Endothelial cell of umbilical vein (primary cell): ENCODE data around the gene USB1. TPM values are rescaled to one million over a fixed set of nuclear protein-coding genes. Genes with fewer than 3 reads are reported as not detected.
"Not testable (repeated sequence)": the region's sequence is repeated elsewhere in the genome, so short reads cannot be mapped to it uniquely, and the experiment has no call there.

Experiments used
- BruUV-seq: library from RNA; stranded (reverse); fragments of 400-500 nt; replicated peaks from 2 replicates; lab custom pipeline; 2021; lab: Mats Ljungman, UMichigan
- CTCF ChIA-PET: fragments of 300-600, 350-600 bp; sonication (Branson Sonifier 250); formaldehyde crosslinking; loops from one replicate; lab custom pipeline; 2021; ENCODE audit warnings: antibody characterized with exemption, inconsistent platforms; lab: Charles Lee
- POLR2A ChIA-PET: fragments of 300-600, 350-600 bp; sonication (Branson Sonifier 250); formaldehyde crosslinking; loops from one replicate; lab custom pipeline; 2021; ENCODE audit warnings: antibody characterized with exemption, inconsistent platforms; lab: Charles Lee
- DNase-seq: peaks from one replicate; pipeline ENCODE4 v3.0.0-alpha.2; 2011; ENCODE audit warnings: low read depth, low spot score
- FAIRE-seq: peaks from 2 replicates; lab custom pipeline; 2011; peaks lifted over from hg19 to GRCh38; lab: Jason Lieb, UNC
- H2AFZ ChIP-seq: 2 replicates; pipeline ENCODE4 v1.6.0; 2012; ENCODE audit warnings: low read depth, low read length, control low read depth, inconsistent platforms
- H3K27ac ChIP-seq: 2 replicates; pipeline ENCODE4 v1.5.1; 2011; ENCODE audit warnings: low read depth, mild to moderate bottlenecking, control low read depth, low read length, moderate library complexity; ENCODE audit not compliant: insufficient read depth
- H3K27me3 ChIP-seq, 2 experiments: 2 replicates each; pipeline versions ENCODE4 v1.6.0 to v1.6.1; 2011; ENCODE audit warnings: low read length in 2 of 2, mixed read lengths in 1 of 2; ENCODE audit not compliant: control insufficient read depth in 2 of 2, insufficient read depth in 2 of 2
- H3K36me3 ChIP-seq, 2 experiments: 2 replicates in 1 of 2; 3 replicates in 1 of 2; pipeline ENCODE4 v1.5.1; 2011; ENCODE audit warnings: low read length in 2 of 2, mild to moderate bottlenecking in 1 of 2, moderate library complexity in 1 of 2; ENCODE audit not compliant: control insufficient read depth in 2 of 2, insufficient read depth in 2 of 2; ENCODE audit errors: extremely low read depth in 1 of 2
- H3K4me1 ChIP-seq: 3 replicates; pipeline ENCODE4 v1.5.1; 2011; ENCODE audit warnings: mild to moderate bottlenecking, low read length; ENCODE audit not compliant: control insufficient read depth, insufficient read depth; ENCODE audit errors: extremely low read depth
- H3K4me2 ChIP-seq: 2 replicates; pipeline ENCODE4 v1.6.1; 2011; ENCODE audit warnings: low read length, control low read depth, mixed read lengths; ENCODE audit not compliant: insufficient read depth
- H3K4me3 ChIP-seq, 3 experiments: fragments of 200-600 bp in 1 of 3; sonication (generic), shearing (Covaris generic) in 1 of 3; replicated peaks in 1 of 3; 2 replicates each; pipeline ENCODE4 v1.5.1; 2011 to 2016; ENCODE audit warnings: control low read depth in 3 of 3, low read length in 3 of 3, mild to moderate bottlenecking in 2 of 3, inconsistent platforms in 1 of 3, low read depth in 1 of 3, moderate library complexity in 1 of 3; ENCODE audit not compliant: insufficient read depth in 1 of 3
- H3K79me2 ChIP-seq: 2 replicates; pipeline ENCODE4 v1.6.0; 2012; ENCODE audit warnings: low read length, inconsistent platforms; ENCODE audit not compliant: control insufficient read depth, insufficient read depth
- H3K9ac ChIP-seq: replicated peaks from 2 replicates; pipeline ENCODE3; 2011; ENCODE audit warnings: low read length, control low read depth; ENCODE audit not compliant: insufficient read depth; ENCODE audit errors: extremely low read depth
- H3K9me1 ChIP-seq: replicated peaks from 3 replicates; pipeline ENCODE4 v1.6.0; 2011; ENCODE audit warnings: mild to moderate bottlenecking, low read length; ENCODE audit not compliant: control insufficient read depth, insufficient read depth; ENCODE audit errors: extremely low read depth
- H3K9me3 ChIP-seq: replicated peaks from 2 replicates; pipeline ENCODE4 v1.5.1; 2012; ENCODE audit warnings: low read length, inconsistent platforms; ENCODE audit not compliant: control insufficient read depth, insufficient read depth
- H4K20me1 ChIP-seq: replicated peaks from 2 replicates; pipeline ENCODE3; 2011; ENCODE audit warnings: mild to moderate bottlenecking, low read length; ENCODE audit not compliant: control insufficient read depth, insufficient read depth; ENCODE audit errors: extremely low read depth
- EZH2 ChIP-seq: IDR thresholded peaks from 2 replicates; pipeline ENCODE4 v1.6.1; 2012; ENCODE audit warnings: borderline replicate concordance, low read depth, mild to moderate bottlenecking, moderate library complexity, low read length, inconsistent platforms; ENCODE audit not compliant: severe bottlenecking
- FOS ChIP-seq: IDR thresholded peaks from 2 replicates; pipeline ENCODE4 v1.6.1; 2011; ENCODE audit warnings: mild to moderate bottlenecking, low read length, moderate library complexity, borderline replicate concordance; ENCODE audit not compliant: insufficient read depth
- GATA2 ChIP-seq: IDR thresholded peaks from 2 replicates; pipeline ENCODE4 v1.7.0; 2011; ENCODE audit warnings: low read depth, mild to moderate bottlenecking, moderate library complexity, mixed read lengths, low read length; ENCODE audit not compliant: insufficient read length, insufficient read depth
- JUN ChIP-seq: IDR thresholded peaks from 2 replicates; pipeline ENCODE4 v1.6.1; 2011; ENCODE audit warnings: borderline replicate concordance, low read depth; ENCODE audit not compliant: insufficient read length, insufficient read depth
- MYC ChIP-seq: IDR thresholded peaks from one replicate; pipeline ENCODE4 v1.6.1; 2011; ENCODE audit warnings: mild to moderate bottlenecking, low read depth, low read length
- POLR2A ChIP-seq: IDR thresholded peaks from 2 replicates; pipeline ENCODE4 v1.6.1; 2012; ENCODE audit warnings: low read depth, mild to moderate bottlenecking, control low read depth, low read length
- POLR2AphosphoS5 ChIP-seq: IDR thresholded peaks from 2 replicates; pipeline ENCODE4 v1.6.1; 2012; ENCODE audit warnings: low read depth, mild to moderate bottlenecking, control low read depth, low read length, moderate library complexity; ENCODE audit not compliant: insufficient read depth
- dilution Hi-C: fragments of 300-500 bp; cut with MboI; formaldehyde crosslinking; loops from one replicate; pipeline ENCODE4 v1.15.0; 2019; ENCODE audit warnings: low sequenced_read_pairs; ENCODE audit not compliant: extremely low pct_ligation_motif_present
- intact Hi-C: fragments of 100-400 bp; cut with micrococcal nuclease; formaldehyde crosslinking; loops from one replicate; pipeline ENCODE4 v1.10.0; 2022
- polyA plus RNA-seq, 4 experiments: library from polyadenylated mRNA; depleted of rRNA in 3 of 4; stranded (reverse) in 3 of 4; unstranded in 1 of 4; fragments of >200 nt; gene quantifications; 2 replicates each; pipeline versions ENCODE4 v1.2.1 to v1.2.3, GENCODE V29; 2011 to 2012; ENCODE audit warnings: missing spikeins in 1 of 4
- total RNA-seq: library from RNA; stranded (reverse); gene quantifications from 2 replicates; pipeline ENCODE4 v1.2.3, GENCODE V29; 2021
- TF ChIP-seq, protein P1 (sequence below): IDR thresholded peaks from 2 replicates; pipeline ENCODE4 v1.6.1; 2011; ENCODE audit not compliant: insufficient read depth, insufficient read length
- TF ChIP-seq, protein P2 (sequence below), 2 donors: IDR thresholded peaks; 1 replicate in 1 of 2; 2 replicates in 1 of 2; pipeline ENCODE4 v1.5.1; 2011; ENCODE audit warnings: low read length in 2 of 2, mild to moderate bottlenecking in 2 of 2, moderate library complexity in 2 of 2, control low read depth in 1 of 2, inconsistent platforms in 1 of 2, low read depth in 1 of 2; ENCODE audit not compliant: insufficient read depth in 1 of 2; ENCODE audit errors: extremely low read depth in 1 of 2

The USB1 gene
- total and polyA plus RNA-seq, 2 donors (not counting 3 experiments of a cell fraction or from before 2014, with no cell fraction given): 64.6 to 83.8 TPM

DNA sequence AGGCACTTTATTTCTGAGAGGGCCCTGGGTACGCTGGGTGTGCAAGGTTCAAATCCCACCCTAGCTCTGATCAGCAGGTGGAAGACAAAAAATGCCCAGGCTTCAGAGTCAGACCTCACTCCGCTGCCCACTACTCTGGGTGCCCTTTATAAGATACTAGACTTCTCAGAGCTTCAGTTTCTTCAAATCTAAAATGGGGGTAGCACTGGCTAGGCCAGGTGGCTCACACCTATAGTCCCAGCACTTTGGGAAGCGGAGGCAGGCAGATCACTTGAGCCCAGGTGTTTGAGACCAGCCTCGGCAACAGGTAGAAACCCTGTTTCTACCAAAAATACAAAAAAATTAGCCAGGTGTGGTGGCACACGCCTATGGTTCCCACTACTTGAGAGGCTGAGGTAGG is 1.7 kb downstream of the USB1 start:
- TF ChIP-seq FOS (no peak), POLR2AphosphoS5 (no peak), GATA2 (no peak), EZH2 (no peak), JUN (no peak), MYC (no peak), POLR2A (no peak)
- TF ChIP-seq, protein P1, sequence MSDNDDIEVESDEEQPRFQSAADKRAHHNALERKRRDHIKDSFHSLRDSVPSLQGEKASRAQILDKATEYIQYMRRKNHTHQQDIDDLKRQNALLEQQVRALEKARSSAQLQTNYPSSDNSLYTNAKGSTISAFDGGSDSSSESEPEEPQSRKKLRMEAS: no peak
- TF ChIP-seq, protein P2, sequence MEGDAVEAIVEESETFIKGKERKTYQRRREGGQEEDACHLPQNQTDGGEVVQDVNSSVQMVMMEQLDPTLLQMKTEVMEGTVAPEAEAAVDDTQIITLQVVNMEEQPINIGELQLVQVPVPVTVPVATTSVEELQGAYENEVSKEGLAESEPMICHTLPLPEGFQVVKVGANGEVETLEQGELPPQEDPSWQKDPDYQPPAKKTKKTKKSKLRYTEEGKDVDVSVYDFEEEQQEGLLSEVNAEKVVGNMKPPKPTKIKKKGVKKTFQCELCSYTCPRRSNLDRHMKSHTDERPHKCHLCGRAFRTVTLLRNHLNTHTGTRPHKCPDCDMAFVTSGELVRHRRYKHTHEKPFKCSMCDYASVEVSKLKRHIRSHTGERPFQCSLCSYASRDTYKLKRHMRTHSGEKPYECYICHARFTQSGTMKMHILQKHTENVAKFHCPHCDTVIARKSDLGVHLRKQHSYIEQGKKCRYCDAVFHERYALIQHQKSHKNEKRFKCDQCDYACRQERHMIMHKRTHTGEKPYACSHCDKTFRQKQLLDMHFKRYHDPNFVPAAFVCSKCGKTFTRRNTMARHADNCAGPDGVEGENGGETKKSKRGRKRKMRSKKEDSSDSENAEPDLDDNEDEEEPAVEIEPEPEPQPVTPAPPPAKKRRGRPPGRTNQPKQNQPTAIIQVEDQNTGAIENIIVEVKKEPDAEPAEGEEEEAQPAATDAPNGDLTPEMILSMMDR (IDR thresholded peaks at IDR 0.05; ENCODE audit: extremely low read depth in 1 of 2, insufficient read depth in 1 of 2, low read depth in 1 of 2, low read length in 2 of 2): no peak
- H3K9me1 ChIP-seq: no peaks in the 10 kb centered on the region
- BruUV-seq: no TSS peak
- H3K4me1 ChIP-seq: peaks cover 17% of the 10 kb centered on the region
- intact Hi-C loops (loop anchor here (5.0 kb wide), 1 partner anchor 356 kb away; no protein-coding TSS in a partner anchor), dilution Hi-C loops (no loop called here)
- no peaks in the 10 kb centered on the region for H3K9me3 ChIP-seq
- H3K27ac ChIP-seq: no peak overlapping the region
- POLR2A ChIA-PET: no interaction called here
- DNase-seq (no peak), FAIRE-seq (no peak)
- H3K4me3 ChIP-seq: no peak overlapping the region
- H3K4me2 ChIP-seq: no peak overlapping the region
- CTCF ChIA-PET: interaction anchor here (2.4 kb wide), 1 partner anchor 119 kb away, joined by 9 read pairs; no protein-coding TSS in a partner anchor
- no peak overlapping the region for H2AFZ ChIP-seq
- H3K27me3 ChIP-seq: no peaks in the 10 kb centered on the region
- H3K9ac ChIP-seq: no peak overlapping the region
- peaks cover 4% of the 10 kb centered on the region for H3K79me2 ChIP-seq
- no peaks in the 10 kb centered on the region for H4K20me1 ChIP-seq
- peaks cover 0 to 2% of the 10 kb centered on the region in 2 experiments for H3K36me3 ChIP-seq

DNA sequence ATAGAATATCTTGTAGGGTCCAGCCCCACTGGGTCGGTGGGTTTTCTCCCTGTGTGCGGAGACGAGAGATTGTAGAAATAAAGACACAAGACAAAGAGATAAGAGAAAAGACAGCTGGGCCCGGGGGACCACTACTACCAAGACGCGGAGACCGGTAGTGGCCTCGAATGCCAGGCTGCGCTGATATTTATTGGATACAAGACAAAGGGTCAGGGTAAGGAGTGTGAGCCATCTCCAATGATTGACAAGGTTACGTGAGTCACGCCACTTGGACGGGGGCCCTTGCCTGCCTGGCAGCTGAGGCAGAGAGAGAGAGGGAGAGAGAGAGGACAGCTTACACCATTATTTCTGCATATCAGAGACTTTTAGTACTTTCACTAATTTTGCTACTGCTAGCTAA is 3.5 kb downstream of the USB1 start:
- BruUV-seq, H2AFZ ChIP-seq, DNase-seq, H3K4me2 ChIP-seq, H3K4me1 ChIP-seq, H3K4me3 ChIP-seq, H4K20me1 ChIP-seq, H3K27me3 ChIP-seq, POLR2A ChIA-PET, H3K9me3 ChIP-seq, H3K36me3 ChIP-seq, H3K27ac ChIP-seq, dilution Hi-C loops, H3K79me2 ChIP-seq, H3K9me1 ChIP-seq, H3K9ac ChIP-seq, FAIRE-seq: not testable (repeated sequence)
- intact Hi-C loops: loop anchor here (1.0 to 5.0 kb wide), 5 partner anchors 105 to 428 kb away; no protein-coding TSS in a partner anchor
- CTCF ChIA-PET: interaction anchor here (0.7 to 2.3 kb wide), 11 partner anchors 9 to 429 kb away, joined by 3 to 11 read pairs (median 3); no protein-coding TSS in a partner anchor
